Right hindlimb (tissue), 1 donor: Measurements from ENCODE around the gene GHRL.
"Not testable (repeated sequence)": the region's sequence is repeated elsewhere in the genome, so short reads cannot be mapped to it uniquely, and the experiment has no call there.

Experiments used
- DNase-seq: peaks from one replicate; pipeline ENCODE4 v3.0.0-alpha.2; 2018

Gene GHRL

GRCh38 chr3:10322352-10322710, 29.6 kb upstream of the GHRL start:
- no peak for DNase-seq

GRCh38 chr3:10321630-10322351, 29.0 kb upstream of the GHRL start:
- no peak for DNase-seq

- DNase-seq, result no peak
Observed at GRCh38 chr3:10320320-10320677, 27.6 kb upstream of the GHRL start.

GRCh38 chr3:10319804-10320203, 27.1 kb upstream of the GHRL start:
- no peak for DNase-seq

GRCh38 chr3:10319251-10319650, 26.5 kb upstream of the GHRL start:
- no peak for DNase-seq

- DNase-seq, result no peak
Observed at GRCh38 chr3:10317961-10318350, 25.2 kb upstream of the GHRL start.

GRCh38 chr3:10317311-10317960, 24.7 kb upstream of the GHRL start:
- DNase-seq, result no peak

GRCh38 chr3:10315771-10316344, 23.1 kb upstream of the GHRL start:
- no peak for DNase-seq

- no peak for DNase-seq
Observed at GRCh38 chr3:10315101-10315500, 22.4 kb upstream of the GHRL start.

GRCh38 chr3:10312861-10313260, 20.1 kb upstream of the GHRL start:
- no peak for DNase-seq

GRCh38 chr3:10312391-10312790, 19.6 kb upstream of the GHRL start:
- no peak for DNase-seq

GRCh38 chr3:10311710-10312109, 19.0 kb upstream of the GHRL start:
- DNase-seq, result no peak

- DNase-seq, result no peak
Observed at GRCh38 chr3:10310578-10310977, 17.8 kb upstream of the GHRL start.

- DNase-seq, result no peak
Observed at GRCh38 chr3:10309736-10310135, 17.0 kb upstream of the GHRL start.

GRCh38 chr3:10308678-10309077, 15.9 kb upstream of the GHRL start:
- DNase-seq, result no peak

- DNase-seq, result no peak
Observed at GRCh38 chr3:10306156-10306555, 13.4 kb upstream of the GHRL start.

GRCh38 chr3:10305331-10305902, 12.7 kb upstream of the GHRL start:
- DNase-seq, result no peak

GRCh38 chr3:10304905-10305304, 12.2 kb upstream of the GHRL start:
- no peak for DNase-seq

GRCh38 chr3:10303785-10304184, 11.0 kb upstream of the GHRL start:
- DNase-seq, result no peak

- no peak for DNase-seq
Observed at GRCh38 chr3:10303105-10303504, 10.4 kb upstream of the GHRL start.

GRCh38 chr3:10300087-10300486, 7.3 kb upstream of the GHRL start:
- no peak for DNase-seq

- no peak for DNase-seq
Observed at GRCh38 chr3:10299679-10300078, 6.9 kb upstream of the GHRL start.

GRCh38 chr3:10299175-10299574, 6.4 kb upstream of the GHRL start:
- no peak for DNase-seq

GRCh38 chr3:10298064-10298463, 5.3 kb upstream of the GHRL start:
- DNase-seq, result not testable (repeated sequence)
